Activated naive CD8-positive, alpha-beta T cell treated with anti-CD3 and anti-CD28 coated beads, Interleukin-2, amount 10 ng/mL, durations not matched to agents 7 days and 5 days (primary cell): ENCODE results near the gene ANKS6. TPM values are rescaled to one million over a fixed set of nuclear protein-coding genes. Genes with fewer than 3 reads are reported as not detected.

Experiments used
- ATAC-seq: fragments of 150-1000 bp; cut with Tn5 transposase; one replicate; pipeline ENCODE4 v1.10.0; 2021; ENCODE audit warnings: low read depth, moderate library complexity
- POLR2A ChIA-PET: fragments of 350-600 bp; sonication (Branson Sonifier 250); formaldehyde crosslinking; loops from one replicate; lab custom pipeline; 2021; ENCODE audit warnings: antibody characterized with exemption; lab: Charles Lee
- DNase-seq: peaks from one replicate; pipeline ENCODE4 v3.0.0; 2021
- H3K27ac Mint-ChIP-seq: one replicate; pipeline ENCODE4 v1.8.0; 2022; ENCODE audit warnings: mild to moderate bottlenecking, mixed read lengths
- H3K27me3 Mint-ChIP-seq: one replicate; pipeline ENCODE4 v1.8.0; 2022; ENCODE audit warnings: mild to moderate bottlenecking, moderate library complexity, mixed read lengths
- H3K36me3 Mint-ChIP-seq: one replicate; pipeline ENCODE4 v1.8.0; 2021; ENCODE audit warnings: mild to moderate bottlenecking, mixed read lengths
- H3K4me1 Mint-ChIP-seq: one replicate; pipeline ENCODE4 v1.8.0; 2021; ENCODE audit warnings: mixed read lengths
- H3K4me3 Mint-ChIP-seq: one replicate; pipeline ENCODE4 v1.8.0; 2022; ENCODE audit warnings: mild to moderate bottlenecking, moderate library complexity, mixed read lengths
- H3K9me3 Mint-ChIP-seq: one replicate; pipeline ENCODE4 v1.8.0; 2021; ENCODE audit warnings: mixed read lengths
- total RNA-seq, 2 experiments: library from RNA; stranded (reverse); gene quantifications; one replicate each; pipeline ENCODE4 v1.2.3, GENCODE V29; 2021

ANKS6 gene
- total RNA-seq, 2 experiments from 2014 or later, result 8.2 to 9.5 TPM

GRCh38 chr9:98719055-98719454 is 77.3 kb downstream of the ANKS6 start:
- DNase-seq (no peak), ATAC-seq (no peak)
- Mint-ChIP-seq H3K27me3 (peaks cover 23% of the 10 kb centered on the region), H3K4me3 (no peak overlapping the region), H3K4me1 (no peaks in the 10 kb centered on the region), H3K36me3 (no peaks in the 10 kb centered on the region), H3K9me3 (no peaks in the 10 kb centered on the region), H3K27ac (no peak overlapping the region)
- POLR2A ChIA-PET, result no interaction called here

GRCh38 chr9:98714833-98715232 is 81.5 kb downstream of the ANKS6 start:
- Mint-ChIP-seq H3K36me3 (no peaks in the 10 kb centered on the region), H3K4me3 (no peak overlapping the region), H3K9me3 (no peaks in the 10 kb centered on the region), H3K27ac (no peak overlapping the region), H3K4me1 (no peaks in the 10 kb centered on the region), H3K27me3 (peaks cover 46% of the 10 kb centered on the region)
- no peak for ATAC-seq
- DNase-seq, result no peak
- POLR2A ChIA-PET, result no interaction called here

GRCh38 chr9:98712987-98713386 is 83.4 kb downstream of the ANKS6 start:
- no peak overlapping the region for H3K27ac Mint-ChIP-seq

GRCh38 chr9:98709968-98710965 is 86.1 kb downstream of the ANKS6 start:
- H3K4me3 Mint-ChIP-seq, result no peak overlapping the region
- no peaks in the 10 kb centered on the region for H3K4me1 Mint-ChIP-seq
- no peaks in the 10 kb centered on the region for H3K36me3 Mint-ChIP-seq
- H3K9me3 Mint-ChIP-seq, result no peaks in the 10 kb centered on the region
- no peak for DNase-seq
- peaks cover 72% of the 10 kb centered on the region for H3K27me3 Mint-ChIP-seq
- H3K27ac Mint-ChIP-seq, result no peak overlapping the region
- no peak for ATAC-seq
- POLR2A ChIA-PET, result no interaction called here

More at GRCh38 chr9:98712987-98713386, 83.4 kb downstream of the ANKS6 start:
- Mint-ChIP-seq H3K27me3 (peaks cover 48% of the 10 kb centered on the region), H3K4me1 (no peaks in the 10 kb centered on the region), H3K4me3 (no peak overlapping the region), H3K36me3 (no peaks in the 10 kb centered on the region), H3K9me3 (no peaks in the 10 kb centered on the region)
- POLR2A ChIA-PET, result no interaction called here
- ATAC-seq (no peak), DNase-seq (no peak)

GRCh38 chr9:98708933-98709911 is 87.1 kb downstream of the ANKS6 start, which contains the start of gene GABBR2:
TSS of gene GABBR2 (minus strand) at chr9:98708935. CDS start at chr9:98708737, 198 bp downstream.
- Mint-ChIP-seq H3K36me3 (no peaks in the 10 kb centered on the region), H3K27me3 (peaks cover 73% of the 10 kb centered on the region), H3K4me3 (no peak within 1 kb of the TSS), H3K4me1 (no peaks in the 10 kb centered on the region), H3K27ac (no peak within 1 kb of the TSS), H3K9me3 (no peaks in the 10 kb centered on the region)
- ATAC-seq (no peak), DNase-seq (no peak)
- POLR2A ChIA-PET, result no interaction called here

GRCh38 chr9:98708103-98708932 is 88.0 kb downstream of the ANKS6 start:
- Mint-ChIP-seq H3K4me3 (no peak overlapping the region), H3K9me3 (no peaks in the 10 kb centered on the region), H3K36me3 (no peaks in the 10 kb centered on the region), H3K4me1 (no peaks in the 10 kb centered on the region), H3K27me3 (peaks cover 69% of the 10 kb centered on the region), H3K27ac (no peak overlapping the region)
- ATAC-seq (no peak), DNase-seq (peak; percentile 36)
- POLR2A ChIA-PET, result no interaction called here

GRCh38 chr9:98707166-98708102 is 88.9 kb downstream of the ANKS6 start:
- H3K27ac Mint-ChIP-seq, result no peak overlapping the region
- no peak overlapping the region for H3K4me3 Mint-ChIP-seq
- H3K36me3 Mint-ChIP-seq, result no peaks in the 10 kb centered on the region
- peak; percentile 45 for DNase-seq
- no peaks in the 10 kb centered on the region for H3K4me1 Mint-ChIP-seq
- H3K9me3 Mint-ChIP-seq, result no peaks in the 10 kb centered on the region
- ATAC-seq, result peak; percentile 55
- H3K27me3 Mint-ChIP-seq, result peaks cover 69% of the 10 kb centered on the region
- POLR2A ChIA-PET, result no interaction called here

- H3K4me3 Mint-ChIP-seq, result no peak overlapping the region
- no peak overlapping the region for H3K27ac Mint-ChIP-seq
- ATAC-seq (no peak), DNase-seq (no peak)
- peaks cover 63% of the 10 kb centered on the region for H3K27me3 Mint-ChIP-seq
- no peaks in the 10 kb centered on the region for H3K36me3 Mint-ChIP-seq
- no peaks in the 10 kb centered on the region for H3K4me1 Mint-ChIP-seq
- POLR2A ChIA-PET, result no interaction called here
- H3K9me3 Mint-ChIP-seq, result no peaks in the 10 kb centered on the region
Observed at GRCh38 chr9:98706651-98707165, 89.6 kb downstream of the ANKS6 start.

GRCh38 chr9:98702835-98703380 is 93.4 kb downstream of the ANKS6 start:
- no peak for DNase-seq
- H3K4me1 Mint-ChIP-seq, result no peaks in the 10 kb centered on the region
- H3K9me3 Mint-ChIP-seq, result no peaks in the 10 kb centered on the region
- H3K27ac Mint-ChIP-seq, result no peak overlapping the region
- POLR2A ChIA-PET, result no interaction called here
- no peaks in the 10 kb centered on the region for H3K36me3 Mint-ChIP-seq
- no peak overlapping the region for H3K4me3 Mint-ChIP-seq
- ATAC-seq, result no peak
- H3K27me3 Mint-ChIP-seq, result peaks cover 43% of the 10 kb centered on the region

GRCh38 chr9:98702340-98702739 is 94.0 kb downstream of the ANKS6 start:
- POLR2A ChIA-PET, result no interaction called here
- Mint-ChIP-seq H3K27ac (no peak overlapping the region), H3K27me3 (peaks cover 40% of the 10 kb centered on the region), H3K36me3 (no peaks in the 10 kb centered on the region), H3K4me1 (no peaks in the 10 kb centered on the region), H3K9me3 (no peaks in the 10 kb centered on the region), H3K4me3 (no peak overlapping the region)
- DNase-seq (no peak), ATAC-seq (no peak)

GRCh38 chr9:98701576-98701975 is 94.8 kb downstream of the ANKS6 start:
- no peaks in the 10 kb centered on the region for H3K4me1 Mint-ChIP-seq
- ATAC-seq, result no peak
- no peaks in the 10 kb centered on the region for H3K9me3 Mint-ChIP-seq
- H3K27ac Mint-ChIP-seq, result no peak overlapping the region
- DNase-seq, result no peak
- no peaks in the 10 kb centered on the region for H3K36me3 Mint-ChIP-seq
- peaks cover 33% of the 10 kb centered on the region for H3K27me3 Mint-ChIP-seq
- H3K4me3 Mint-ChIP-seq, result no peak overlapping the region
- POLR2A ChIA-PET, result no interaction called here
